ENCODE measurements around the gene EMC9.

DNA sequence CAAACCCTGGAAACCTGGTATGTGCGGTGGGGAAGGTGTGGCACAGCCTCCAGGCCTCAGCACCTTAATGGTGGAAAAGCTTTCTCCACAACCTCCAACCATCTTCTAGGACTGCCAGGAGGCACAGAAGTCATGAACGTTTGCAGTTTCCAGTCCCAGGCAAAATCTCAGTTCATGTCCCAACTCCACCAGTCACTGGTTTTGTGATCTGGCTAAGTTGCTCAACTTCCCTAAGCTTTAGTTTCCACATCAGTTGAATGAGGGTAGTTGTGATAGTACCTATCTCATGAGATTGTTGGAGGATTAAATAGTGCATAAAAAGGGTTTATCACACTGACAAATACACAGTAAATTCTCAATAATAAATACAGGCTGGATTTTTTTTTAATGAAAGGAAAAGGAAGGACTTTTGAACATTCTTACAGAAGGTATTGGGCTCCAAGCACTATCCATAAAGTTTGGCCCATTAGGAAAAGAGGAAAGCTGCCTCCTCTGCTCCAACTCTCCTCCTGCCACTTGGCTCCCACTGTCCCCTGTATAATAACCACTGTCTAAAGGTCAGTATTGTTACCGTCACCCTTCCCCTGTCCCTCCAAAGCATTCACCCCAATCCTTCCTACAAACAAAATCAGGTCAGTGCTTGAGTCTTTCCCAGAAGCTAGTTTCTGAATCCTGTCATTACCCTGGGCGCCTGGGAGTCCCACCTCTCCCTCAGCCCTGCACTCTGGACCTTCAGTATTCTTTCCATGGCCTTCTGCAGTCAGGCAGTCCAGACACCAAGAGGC, 41.0 kb downstream of the EMC9 start:
- TF ChIP-seq, protein P1, sequence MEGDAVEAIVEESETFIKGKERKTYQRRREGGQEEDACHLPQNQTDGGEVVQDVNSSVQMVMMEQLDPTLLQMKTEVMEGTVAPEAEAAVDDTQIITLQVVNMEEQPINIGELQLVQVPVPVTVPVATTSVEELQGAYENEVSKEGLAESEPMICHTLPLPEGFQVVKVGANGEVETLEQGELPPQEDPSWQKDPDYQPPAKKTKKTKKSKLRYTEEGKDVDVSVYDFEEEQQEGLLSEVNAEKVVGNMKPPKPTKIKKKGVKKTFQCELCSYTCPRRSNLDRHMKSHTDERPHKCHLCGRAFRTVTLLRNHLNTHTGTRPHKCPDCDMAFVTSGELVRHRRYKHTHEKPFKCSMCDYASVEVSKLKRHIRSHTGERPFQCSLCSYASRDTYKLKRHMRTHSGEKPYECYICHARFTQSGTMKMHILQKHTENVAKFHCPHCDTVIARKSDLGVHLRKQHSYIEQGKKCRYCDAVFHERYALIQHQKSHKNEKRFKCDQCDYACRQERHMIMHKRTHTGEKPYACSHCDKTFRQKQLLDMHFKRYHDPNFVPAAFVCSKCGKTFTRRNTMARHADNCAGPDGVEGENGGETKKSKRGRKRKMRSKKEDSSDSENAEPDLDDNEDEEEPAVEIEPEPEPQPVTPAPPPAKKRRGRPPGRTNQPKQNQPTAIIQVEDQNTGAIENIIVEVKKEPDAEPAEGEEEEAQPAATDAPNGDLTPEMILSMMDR (IDR thresholded peaks at IDR 0.05) = no peak
- no peak for TF ChIP-seq EZH2 (IDR thresholded peaks at IDR 0.05)
